Measurements from ENCODE around the gene TMEM208. TPM values are rescaled to one million over a fixed set of nuclear protein-coding genes. Genes with fewer than 3 reads are reported as not detected.

Gene TMEM208
- total RNA-seq, 1 experiment from 2014 or later, result 19.5 TPM

GRCh38 chr16:67230809-67231660 is 4.1 kb downstream of the TMEM208 start:
- H3K27ac ChIP-seq (ENCODE audit: low read length), result no peak overlapping the region
- H3K27me3 ChIP-seq (ENCODE audit: low read length), result no peaks in the 10 kb centered on the region
- H3K4me3 ChIP-seq (ENCODE audit: low read length), result no peak overlapping the region
- no peak overlapping the region for H2AFZ ChIP-seq (ENCODE audit: low read length)
- no peaks in the 10 kb centered on the region for H3K9me2 ChIP-seq (replicated peaks; ENCODE audit: insufficient read depth, low read length)
- peaks cover 12% of the 10 kb centered on the region; the same call in 1 of the 2 replicates for H4K20me1 ChIP-seq (ENCODE audit: insufficient read depth, low read depth, low read length)
- H3K4me1 ChIP-seq (ENCODE audit: low read length), result peaks cover 14% of the 10 kb centered on the region
- H3K36me3 ChIP-seq (ENCODE audit: insufficient read depth, low read length), result peaks cover 15% of the 10 kb centered on the region; the same call in 1 of the 2 replicates
- no peak overlapping the region for H3K4me2 ChIP-seq (ENCODE audit: low read depth, low read length, poor library complexity, severe bottlenecking)
- no peaks in the 10 kb centered on the region for H3K9me3 ChIP-seq (ENCODE audit: low read length)
- H3K79me2 ChIP-seq (ENCODE audit: low read length), result peaks cover 27% of the 10 kb centered on the region
- no peak overlapping the region for H3K9ac ChIP-seq (ENCODE audit: low read length)
- no peak for DNase-seq

- no peak for DNase-seq
- H3K79me2 ChIP-seq (ENCODE audit: low read length), result peaks cover 6% of the 10 kb centered on the region
- H3K4me2 ChIP-seq (ENCODE audit: low read depth, low read length, poor library complexity, severe bottlenecking), result no peak overlapping the region
- H3K27me3 ChIP-seq (ENCODE audit: low read length), result no peaks in the 10 kb centered on the region
- no peak overlapping the region for H3K4me3 ChIP-seq (ENCODE audit: low read length)
- H3K4me1 ChIP-seq (ENCODE audit: low read length), result no peaks in the 10 kb centered on the region
- H2AFZ ChIP-seq (ENCODE audit: low read length), result no peak overlapping the region
- no peaks in the 10 kb centered on the region for H3K9me2 ChIP-seq (replicated peaks; ENCODE audit: insufficient read depth, low read length)
- H3K27ac ChIP-seq (ENCODE audit: low read length), result no peak overlapping the region
- no peaks in the 10 kb centered on the region for H3K9me3 ChIP-seq (ENCODE audit: low read length)
- H3K36me3 ChIP-seq (ENCODE audit: insufficient read depth, low read length), result peaks cover 24% of the 10 kb centered on the region
- peaks cover 6% of the 10 kb centered on the region; the same call in 1 of the 2 replicates for H4K20me1 ChIP-seq (ENCODE audit: insufficient read depth, low read depth, low read length)
- no peak overlapping the region for H3K9ac ChIP-seq (ENCODE audit: low read length)
Measured at GRCh38 chr16:67233596-67233995, 6.7 kb downstream of the TMEM208 start.

DNA sequence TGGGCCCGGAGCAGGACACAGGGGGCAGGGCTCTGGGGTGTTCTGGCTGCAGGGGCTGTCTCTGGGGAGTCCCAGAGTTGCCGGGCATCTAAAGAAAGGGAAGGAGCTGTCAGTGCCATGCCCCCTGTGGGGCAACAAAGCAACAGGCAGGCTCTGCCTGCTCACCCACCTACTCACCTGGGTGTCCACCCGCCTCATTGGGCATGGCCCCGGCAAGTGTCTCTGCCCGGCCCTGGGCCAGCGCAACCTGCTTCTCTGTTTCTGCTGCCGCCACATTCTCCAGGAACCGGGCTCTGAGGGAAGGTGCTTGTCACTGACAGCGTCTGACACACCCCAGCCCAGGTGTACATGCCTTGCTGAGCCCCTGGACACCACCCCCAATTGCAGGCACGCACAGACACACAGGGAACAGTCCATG is 7.3 kb downstream of the TMEM208 start:
- Histone ChIP-seq H3K9me3 (ENCODE audit: low read length) (no peaks in the 10 kb centered on the region), H4K20me1 (ENCODE audit: insufficient read depth, low read depth, low read length) (peaks cover 6% of the 10 kb centered on the region; the same call in 1 of the 2 replicates), H3K79me2 (ENCODE audit: low read length) (0 out of 2 replicates have a peak, but pooled peaks cover under 1% of the 10 kb centered on the region), H3K27me3 (ENCODE audit: low read length) (no peaks in the 10 kb centered on the region), H3K36me3 (ENCODE audit: insufficient read depth, low read length) (peaks cover 18% of the 10 kb centered on the region), H3K9me2 (replicated peaks; ENCODE audit: insufficient read depth, low read length) (no peaks in the 10 kb centered on the region), H3K9ac (ENCODE audit: low read length) (no peak overlapping the region), H2AFZ (ENCODE audit: low read length) (no peak overlapping the region), H3K4me2 (ENCODE audit: low read depth, low read length, poor library complexity, severe bottlenecking) (no peak overlapping the region), H3K4me1 (ENCODE audit: low read length) (no peaks in the 10 kb centered on the region), H3K27ac (ENCODE audit: low read length) (no peak overlapping the region), H3K4me3 (ENCODE audit: low read length) (no peak overlapping the region)
- no peak for DNase-seq

- Histone ChIP-seq H3K27me3 (ENCODE audit: low read length) (no peaks in the 10 kb centered on the region), H3K9me3 (ENCODE audit: low read length) (no peaks in the 10 kb centered on the region), H4K20me1 (ENCODE audit: insufficient read depth, low read depth, low read length) (peaks cover 10% of the 10 kb centered on the region; the same call in 1 of the 2 replicates), H3K79me2 (ENCODE audit: low read length) (no peaks in the 10 kb centered on the region), H3K4me2 (ENCODE audit: low read depth, low read length, poor library complexity, severe bottlenecking) (no peak overlapping the region), H3K4me1 (ENCODE audit: low read length) (no peaks in the 10 kb centered on the region), H3K4me3 (ENCODE audit: low read length) (no peak overlapping the region), H3K9me2 (replicated peaks; ENCODE audit: insufficient read depth, low read length) (no peaks in the 10 kb centered on the region), H3K9ac (ENCODE audit: low read length) (no peak overlapping the region), H3K36me3 (ENCODE audit: insufficient read depth, low read length) (peaks cover 15% of the 10 kb centered on the region; the same call in 1 of the 2 replicates), H3K27ac (ENCODE audit: low read length) (no peak overlapping the region), H2AFZ (ENCODE audit: low read length) (no peak overlapping the region)
- DNase-seq, result no peak
Measured at GRCh38 chr16:67235816-67236562, 9.1 kb downstream of the TMEM208 start.

DNA sequence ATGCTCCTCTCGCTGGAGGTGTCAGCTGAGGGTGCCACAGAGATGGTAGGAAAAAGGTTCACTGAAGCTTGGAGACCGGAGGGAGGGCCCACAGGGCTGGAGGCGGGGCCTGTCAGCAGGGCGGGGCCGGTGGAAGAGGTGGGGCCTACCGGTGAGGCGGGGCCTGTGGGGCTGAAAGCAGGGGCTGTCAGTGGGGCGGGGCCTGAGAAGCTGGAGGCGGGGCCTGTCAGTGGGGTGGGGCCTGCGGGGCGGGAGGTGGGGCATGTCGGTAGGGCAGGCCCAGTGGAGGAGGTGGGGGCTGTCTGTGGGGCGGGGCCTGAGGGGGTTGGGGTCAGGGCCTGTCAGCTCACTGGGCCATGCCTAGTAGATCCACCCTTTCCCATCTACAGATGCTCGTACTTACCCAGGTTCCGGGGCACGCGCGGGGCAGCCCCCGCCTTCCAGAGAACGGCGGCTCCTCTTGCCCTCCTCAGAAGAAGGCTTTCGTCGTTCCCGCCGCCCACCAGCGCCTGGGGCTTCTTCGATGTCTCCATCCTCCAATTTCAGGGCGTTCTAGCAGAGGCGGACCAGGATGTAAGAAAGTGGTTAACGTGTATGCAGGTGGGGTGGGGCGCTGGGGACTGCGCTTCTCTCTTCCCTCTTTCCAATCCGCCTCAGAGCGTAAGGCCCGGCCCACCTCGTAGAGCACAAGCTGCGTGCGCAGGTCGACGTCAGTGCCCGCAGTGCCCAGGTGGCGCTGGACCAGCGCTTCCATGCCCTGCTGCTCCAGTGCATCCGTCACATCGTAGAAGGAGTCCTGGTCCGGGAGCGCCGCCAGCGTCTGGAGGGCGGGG is 9.8 kb downstream of the TMEM208 start:
- Histone ChIP-seq H2AFZ (ENCODE audit: low read length) (no peak overlapping the region), H3K79me2 (ENCODE audit: low read length) (peaks cover 3% of the 10 kb centered on the region; the same call in 1 of the 2 replicates), H4K20me1 (ENCODE audit: insufficient read depth, low read depth, low read length) (peaks cover 10% of the 10 kb centered on the region; the same call in 1 of the 2 replicates), H3K9me3 (ENCODE audit: low read length) (no peaks in the 10 kb centered on the region), H3K27ac (ENCODE audit: low read length) (no peak overlapping the region), H3K27me3 (ENCODE audit: low read length) (no peaks in the 10 kb centered on the region), H3K9me2 (replicated peaks; ENCODE audit: insufficient read depth, low read length) (no peaks in the 10 kb centered on the region), H3K4me2 (ENCODE audit: low read depth, low read length, poor library complexity, severe bottlenecking) (no peak overlapping the region), H3K36me3 (ENCODE audit: insufficient read depth, low read length) (peaks cover 10% of the 10 kb centered on the region; the same call in 1 of the 2 replicates), H3K4me1 (ENCODE audit: low read length) (peaks cover 6% of the 10 kb centered on the region), H3K4me3 (ENCODE audit: low read length) (no peak overlapping the region), H3K9ac (ENCODE audit: low read length) (no peak overlapping the region)
- peak; percentile 94 for DNase-seq

DNA sequence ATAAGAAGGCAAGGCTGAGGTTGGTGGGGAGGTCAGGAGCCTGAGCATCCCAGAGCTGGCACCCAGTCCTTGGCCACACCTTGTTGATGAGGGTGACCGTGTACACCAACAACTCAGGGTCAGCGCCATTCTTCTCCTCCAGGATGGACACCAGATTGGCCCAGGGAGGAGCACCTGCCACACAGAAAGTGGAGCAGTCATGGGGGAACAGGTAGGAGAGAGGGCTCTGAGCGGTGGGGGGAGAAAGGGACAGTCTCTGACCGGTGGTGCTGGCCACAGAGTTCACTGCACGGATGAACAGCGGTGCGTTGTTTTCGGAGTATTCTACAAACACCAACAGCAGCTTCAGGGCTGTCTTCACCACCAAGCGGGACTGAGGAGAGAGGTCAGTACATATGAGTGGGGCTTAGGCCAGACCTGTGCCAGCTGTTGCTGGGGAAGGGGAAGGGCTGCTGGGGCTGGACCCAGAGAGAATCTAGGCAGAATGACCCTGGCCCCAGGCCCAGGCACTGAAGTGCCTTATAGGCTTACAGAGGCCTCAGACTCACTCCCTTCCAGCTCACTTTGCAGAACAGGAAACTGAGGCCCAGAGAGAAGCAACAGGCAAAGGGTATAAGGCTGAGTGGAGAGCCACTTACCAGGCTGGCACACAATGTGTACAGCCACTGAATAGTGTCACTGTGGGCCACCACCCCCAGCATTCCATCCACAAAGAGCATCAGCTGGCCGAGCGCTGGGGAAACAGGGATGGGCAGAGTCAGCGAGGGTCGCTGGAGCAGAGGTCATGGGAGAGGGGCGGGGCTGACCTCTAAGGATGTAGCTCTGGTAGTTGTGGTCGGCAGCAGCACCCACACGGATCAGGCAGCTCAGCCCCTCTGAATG is 10.7 kb downstream of the TMEM208 start:
- DNase-seq, result no peak
- Histone ChIP-seq H4K20me1 (ENCODE audit: insufficient read depth, low read depth, low read length) (peaks cover 10% of the 10 kb centered on the region; the same call in 1 of the 2 replicates), H2AFZ (ENCODE audit: low read length) (no peak overlapping the region), H3K4me2 (ENCODE audit: low read depth, low read length, poor library complexity, severe bottlenecking) (no peak overlapping the region), H3K9me3 (ENCODE audit: low read length) (no peaks in the 10 kb centered on the region), H3K27ac (ENCODE audit: low read length) (no peak overlapping the region), H3K4me3 (ENCODE audit: low read length) (no peak overlapping the region), H3K27me3 (ENCODE audit: low read length) (no peaks in the 10 kb centered on the region), H3K4me1 (ENCODE audit: low read length) (peaks cover 6% of the 10 kb centered on the region), H3K79me2 (ENCODE audit: low read length) (peaks cover 10% of the 10 kb centered on the region), H3K9me2 (replicated peaks; ENCODE audit: insufficient read depth, low read length) (no peaks in the 10 kb centered on the region), H3K9ac (ENCODE audit: low read length) (no peak overlapping the region), H3K36me3 (ENCODE audit: insufficient read depth, low read length) (peaks cover 9% of the 10 kb centered on the region; the same call in 1 of the 2 replicates)

GRCh38 chr16:67238278-67238575 is 11.3 kb downstream of the TMEM208 start:
- Histone ChIP-seq H3K4me1 (ENCODE audit: low read length) (peaks cover 6% of the 10 kb centered on the region), H3K4me3 (ENCODE audit: low read length) (no peak overlapping the region), H3K9me2 (replicated peaks; ENCODE audit: insufficient read depth, low read length) (no peaks in the 10 kb centered on the region), H3K9me3 (ENCODE audit: low read length) (no peaks in the 10 kb centered on the region), H4K20me1 (ENCODE audit: insufficient read depth, low read depth, low read length) (peaks cover 10% of the 10 kb centered on the region; the same call in 1 of the 2 replicates), H3K9ac (ENCODE audit: low read length) (no peak overlapping the region), H3K4me2 (ENCODE audit: low read depth, low read length, poor library complexity, severe bottlenecking) (no peak overlapping the region), H3K27me3 (ENCODE audit: low read length) (no peaks in the 10 kb centered on the region), H3K79me2 (ENCODE audit: low read length) (peaks cover 10% of the 10 kb centered on the region), H3K36me3 (ENCODE audit: insufficient read depth, low read length) (peaks cover 9% of the 10 kb centered on the region; the same call in 1 of the 2 replicates), H3K27ac (ENCODE audit: low read length) (no peak overlapping the region), H2AFZ (ENCODE audit: low read length) (no peak overlapping the region)
- DNase-seq, result no peak
